Activated T-cell treated with anti-CD3 and anti-CD28 coated beads, Interleukin-2, amount 50 U/mL, for 72 hours (primary cell): ENCODE data around the gene ADSL. TPM values are rescaled to one million over a fixed set of nuclear protein-coding genes. Genes with fewer than 3 reads are reported as not detected.

ENCODE experiments used
- ATAC-seq, 2 donors: fragments of 150-1000 bp; cut with Tn5 transposase; replicated peaks in 1 of 2; 2 replicates each; pipeline ENCODE4 v1.10.0; 2021; ENCODE audit warnings: moderate library complexity in 2 of 2, mild to moderate bottlenecking in 1 of 2
- DNase-seq, 2 donors: peaks; one replicate each; pipeline ENCODE4 v3.0.0; 2021 to 2022; ENCODE audit warnings: mixed read lengths in 1 of 2
- H3K27ac Mint-ChIP-seq: one replicate; pipeline ENCODE4 v1.8.0; 2022; ENCODE audit warnings: mild to moderate bottlenecking, moderate library complexity, mixed read lengths
- H3K27me3 Mint-ChIP-seq: one replicate; pipeline ENCODE4 v1.8.0; 2022; ENCODE audit warnings: low read depth, mixed read lengths
- H3K36me3 Mint-ChIP-seq, 2 donors: one replicate each; pipeline ENCODE4 v1.8.0; 2022; ENCODE audit warnings: mixed read lengths in 2 of 2, mild to moderate bottlenecking in 1 of 2; ENCODE audit not compliant: insufficient read depth in 2 of 2
- H3K4me1 Mint-ChIP-seq: one replicate; pipeline ENCODE4 v1.8.0; 2022; ENCODE audit warnings: low read depth, mixed read lengths
- H3K4me3 Mint-ChIP-seq, 2 donors: one replicate each; pipeline ENCODE4 v1.8.0; 2022; ENCODE audit warnings: mild to moderate bottlenecking in 2 of 2, mixed read lengths in 2 of 2, moderate library complexity in 2 of 2
- H3K9me3 Mint-ChIP-seq, 2 donors: one replicate each; pipeline ENCODE4 v1.8.0; 2022; ENCODE audit warnings: mixed read lengths in 2 of 2
- total RNA-seq, 2 donors: library from RNA; stranded (reverse); gene quantifications; one replicate each; pipeline ENCODE4 v1.2.3, GENCODE V29; 2022

The ADSL gene
- total RNA-seq, 2 donors from 2014 or later, result 98.7 to 102 TPM

DNA sequence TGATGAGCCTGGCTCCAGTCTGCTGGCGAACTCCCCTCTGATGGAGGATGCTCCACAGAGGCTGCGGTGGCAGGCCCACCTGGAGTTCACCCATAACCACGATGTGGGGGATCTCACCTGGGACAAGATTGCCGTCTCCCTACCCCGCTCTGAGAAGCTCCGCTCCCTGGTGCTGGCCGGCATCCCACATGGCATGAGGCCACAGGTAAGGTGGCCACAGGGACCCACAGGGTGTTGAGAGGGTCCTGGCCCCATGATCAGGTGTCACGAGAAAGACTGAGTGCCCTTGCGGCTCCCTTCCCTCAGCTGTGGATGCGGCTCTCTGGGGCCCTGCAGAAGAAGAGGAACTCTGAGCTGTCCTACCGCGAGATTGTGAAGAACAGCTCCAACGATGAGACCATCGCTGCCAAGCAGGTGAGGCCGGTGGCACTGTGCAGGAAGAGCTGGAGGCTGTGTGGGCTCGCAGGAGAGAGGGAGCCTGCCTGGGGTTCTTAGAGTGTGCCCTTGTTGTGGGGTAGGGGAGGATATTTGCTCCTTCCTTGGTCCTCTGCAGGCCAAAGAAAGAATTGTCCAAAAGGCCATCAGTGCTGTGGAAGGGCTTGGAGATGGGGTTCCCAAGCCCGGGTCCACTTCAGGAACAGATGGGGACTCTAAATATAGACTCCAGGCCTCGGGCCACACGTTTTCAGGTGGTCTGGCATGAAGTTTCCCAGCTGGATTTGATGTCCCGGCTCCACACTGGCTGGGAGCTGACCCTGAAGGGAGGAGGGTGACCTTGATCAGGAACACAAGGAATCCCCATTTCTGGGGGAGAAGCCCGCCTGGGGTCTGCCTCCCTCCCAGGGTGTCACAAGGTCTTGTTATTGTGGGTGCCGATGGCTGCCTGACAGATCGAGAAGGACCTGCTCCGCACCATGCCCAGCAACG lies 58.2 kb downstream of the ADSL start:
- DNase-seq (no peak), ATAC-seq (no peak)
- Mint-ChIP-seq H3K27me3 (no peaks in the 10 kb centered on the region), H3K27ac (no peak overlapping the region), H3K9me3 (no peaks in the 10 kb centered on the region), H3K36me3 (peaks cover 0 to 25% of the 10 kb centered on the region in 2 donors), H3K4me1 (peaks cover 44% of the 10 kb centered on the region), H3K4me3 (no peak overlapping the region)

- Mint-ChIP-seq H3K36me3 (peaks cover 0 to 25% of the 10 kb centered on the region in 2 donors), H3K27me3 (no peaks in the 10 kb centered on the region), H3K4me3 (no peak overlapping the region), H3K4me1 (peaks cover 35% of the 10 kb centered on the region), H3K27ac (no peak overlapping the region), H3K9me3 (no peaks in the 10 kb centered on the region)
- no peak for ATAC-seq
- no peak for DNase-seq
Observed at GRCh38 chr22:40405178-40406062, 59.1 kb downstream of the ADSL start.

DNA sequence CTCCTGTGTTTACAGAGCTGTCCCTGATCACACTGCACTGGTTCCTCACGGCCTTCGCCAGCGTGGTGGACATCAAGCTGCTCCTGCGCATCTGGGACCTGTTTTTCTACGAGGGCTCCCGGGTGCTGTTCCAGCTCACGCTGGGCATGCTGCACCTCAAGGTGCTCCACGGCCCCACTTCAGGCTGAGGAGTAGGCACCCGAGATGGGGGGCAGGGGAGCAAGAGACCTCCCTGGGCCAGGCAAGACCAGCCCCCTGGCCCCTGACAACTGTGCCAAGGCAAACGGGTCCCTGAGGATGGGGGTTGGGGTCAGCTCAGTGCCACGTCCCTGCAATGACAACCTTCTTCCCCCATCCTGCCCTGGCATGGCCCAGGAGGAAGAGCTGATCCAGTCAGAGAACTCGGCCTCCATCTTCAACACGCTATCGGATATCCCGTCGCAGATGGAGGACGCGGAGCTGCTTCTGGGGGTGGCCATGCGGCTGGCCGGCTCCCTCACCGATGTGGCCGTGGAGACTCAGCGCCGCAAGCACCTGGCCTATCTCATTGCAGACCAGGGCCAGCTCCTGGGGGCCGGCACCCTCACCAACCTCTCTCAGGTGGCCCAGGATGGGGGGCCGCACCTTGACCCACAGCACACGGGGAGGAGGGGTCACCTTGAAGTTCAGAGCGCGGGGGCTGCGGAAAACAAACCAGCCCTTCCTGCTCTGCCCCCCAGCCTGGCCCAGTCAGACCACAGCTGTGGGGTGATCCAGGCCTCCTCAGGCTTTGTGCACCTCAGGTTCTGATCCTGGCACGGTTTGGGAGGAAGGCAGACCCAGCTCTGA lies 60.0 kb downstream of the ADSL start:
- Mint-ChIP-seq H3K27me3 (no peaks in the 10 kb centered on the region), H3K4me1 (peaks cover 27% of the 10 kb centered on the region), H3K36me3 (peaks cover 0 to 21% of the 10 kb centered on the region in 2 donors), H3K4me3 (no peak overlapping the region), H3K9me3 (no peaks in the 10 kb centered on the region), H3K27ac (no peak overlapping the region)
- no peak for ATAC-seq
- no peak for DNase-seq

GRCh38 chr22:40407021-40407761 lies 60.9 kb downstream of the ADSL start:
- Mint-ChIP-seq H3K36me3 (peaks cover 0 to 22% of the 10 kb centered on the region in 2 donors), H3K27ac (no peak overlapping the region), H3K4me3 (no peak overlapping the region), H3K9me3 (no peaks in the 10 kb centered on the region), H3K27me3 (no peaks in the 10 kb centered on the region), H3K4me1 (peaks cover 18% of the 10 kb centered on the region)
- DNase-seq (no peak), ATAC-seq (no peak)

DNA sequence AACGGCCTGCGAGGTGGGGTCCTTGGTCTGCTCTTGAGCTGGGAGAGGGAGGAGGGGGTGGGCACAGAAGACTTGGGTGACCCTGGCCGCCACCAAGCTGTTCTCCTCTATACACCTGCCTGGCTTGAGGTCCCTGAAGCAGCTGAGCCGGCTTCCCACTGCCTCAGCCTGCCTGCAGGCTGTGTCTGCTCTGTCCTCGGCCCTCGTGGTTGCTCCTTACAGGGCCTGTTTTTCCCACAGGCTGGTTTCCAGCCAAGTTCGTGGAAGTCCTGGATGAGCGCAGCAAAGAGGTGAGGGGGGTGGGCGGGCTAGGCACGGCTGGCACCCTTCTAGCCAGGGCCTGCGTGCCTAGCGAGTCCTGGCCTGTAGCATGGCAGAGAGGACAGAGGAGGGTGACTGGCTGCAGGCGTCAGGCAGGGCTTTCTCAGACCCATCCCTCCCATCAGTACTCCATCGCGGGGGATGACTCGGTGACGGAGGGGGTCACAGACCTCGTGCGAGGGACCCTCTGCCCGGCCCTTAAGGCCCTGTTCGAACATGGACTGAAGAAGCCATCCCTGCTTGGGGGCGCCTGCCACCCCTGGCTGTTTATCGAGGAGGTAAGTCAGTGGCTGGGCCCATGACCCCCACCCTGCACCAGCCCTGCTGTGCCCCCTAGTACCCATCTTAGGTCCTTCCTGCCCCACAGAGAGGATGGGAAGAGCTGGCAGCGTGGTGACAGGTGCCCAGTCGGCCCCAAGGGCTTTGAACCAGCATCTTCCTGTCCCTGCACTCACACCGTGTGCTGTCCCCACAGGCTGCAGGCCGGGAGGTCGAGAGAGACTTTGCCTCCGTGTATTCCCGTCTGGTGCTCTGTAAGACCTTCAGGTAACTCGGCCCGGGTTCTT lies 61.8 kb downstream of the ADSL start:
- Mint-ChIP-seq H3K27ac (no peak overlapping the region), H3K4me3 (no peak overlapping the region), H3K27me3 (no peaks in the 10 kb centered on the region), H3K9me3 (no peaks in the 10 kb centered on the region), H3K4me1 (peaks cover 15% of the 10 kb centered on the region), H3K36me3 (peaks cover 3 to 21% of the 10 kb centered on the region in 2 donors)
- DNase-seq (no peak), ATAC-seq (no peak)

GRCh38 chr22:40408718-40409612 lies 62.7 kb downstream of the ADSL start:
- DNase-seq (no peak), ATAC-seq (no peak)
- Mint-ChIP-seq H3K27me3 (no peaks in the 10 kb centered on the region), H3K36me3 (peaks cover 3 to 13% of the 10 kb centered on the region in 2 donors), H3K4me1 (peaks cover 6% of the 10 kb centered on the region), H3K4me3 (no peak overlapping the region), H3K27ac (no peak overlapping the region), H3K9me3 (no peaks in the 10 kb centered on the region)

- DNase-seq, result no peak
- H3K27me3 Mint-ChIP-seq, result no peaks in the 10 kb centered on the region
- no peaks in the 10 kb centered on the region for H3K9me3 Mint-ChIP-seq
- peaks cover 6% of the 10 kb centered on the region for H3K4me1 Mint-ChIP-seq
- no peak overlapping the region for H3K27ac Mint-ChIP-seq
- H3K4me3 Mint-ChIP-seq, result no peak overlapping the region
- H3K36me3 Mint-ChIP-seq, result peaks cover 3 to 10% of the 10 kb centered on the region in 2 donors
- ATAC-seq, result no peak
Observed at GRCh38 chr22:40409613-40410113, 63.4 kb downstream of the ADSL start.

GRCh38 chr22:40410272-40410671 lies 64.0 kb downstream of the ADSL start:
- H3K27ac Mint-ChIP-seq, result no peak overlapping the region
- DNase-seq, result no peak
- H3K4me3 Mint-ChIP-seq, result no peak overlapping the region
- no peak for ATAC-seq
- H3K4me1 Mint-ChIP-seq, result peaks cover 11% of the 10 kb centered on the region
- no peaks in the 10 kb centered on the region for H3K9me3 Mint-ChIP-seq
- no peaks in the 10 kb centered on the region for H3K27me3 Mint-ChIP-seq
- H3K36me3 Mint-ChIP-seq, result peaks cover 3 to 11% of the 10 kb centered on the region in 2 donors

GRCh38 chr22:40410731-40411505 lies 64.6 kb downstream of the ADSL start:
- peaks cover 5 to 14% of the 10 kb centered on the region in 2 donors for H3K36me3 Mint-ChIP-seq
- no peak overlapping the region for H3K4me3 Mint-ChIP-seq
- no peaks in the 10 kb centered on the region for H3K9me3 Mint-ChIP-seq
- no peak overlapping the region for H3K27ac Mint-ChIP-seq
- no peaks in the 10 kb centered on the region for H3K27me3 Mint-ChIP-seq
- peaks cover 18% of the 10 kb centered on the region for H3K4me1 Mint-ChIP-seq
- no peak for ATAC-seq
- DNase-seq, result no peak

DNA sequence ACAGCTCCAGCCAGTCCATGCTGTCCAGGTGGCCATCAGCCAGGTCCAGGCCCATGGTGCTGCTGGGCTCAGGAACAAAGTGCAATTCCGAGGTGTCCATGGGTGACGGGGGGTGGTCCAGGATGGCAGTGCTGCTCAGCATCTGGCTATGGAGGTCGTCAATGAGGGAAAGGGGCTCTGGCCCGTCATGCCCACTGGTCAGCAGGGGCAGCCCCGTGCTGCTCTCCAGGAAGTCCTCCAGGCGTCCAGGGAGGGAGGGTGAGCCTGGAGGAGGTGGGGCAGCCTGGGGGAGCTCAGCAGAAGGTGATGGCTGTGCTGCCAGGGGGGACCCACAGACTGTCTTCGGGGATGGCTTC lies 65.2 kb downstream of the ADSL start:
- H3K9me3 Mint-ChIP-seq, result no peaks in the 10 kb centered on the region
- DNase-seq (no peak), ATAC-seq (no peak)
- peaks cover 23% of the 10 kb centered on the region for H3K4me1 Mint-ChIP-seq
- peaks cover 5 to 17% of the 10 kb centered on the region in 2 donors for H3K36me3 Mint-ChIP-seq
- H3K27ac Mint-ChIP-seq, result no peak overlapping the region
- no peak overlapping the region for H3K4me3 Mint-ChIP-seq
- H3K27me3 Mint-ChIP-seq, result no peaks in the 10 kb centered on the region
